Measurements from ENCODE around the gene ERLIN1. TPM values are rescaled to one million over a fixed set of nuclear protein-coding genes. Genes with fewer than 3 reads are reported as not detected.

ERLIN1 gene
- total RNA-seq, 2 donors from 2014 or later: 18.1 to 23.8 TPM

GRCh38 chr10:100104300-100104699, 81.5 kb downstream of the ERLIN1 start:
- no peak for TF ChIP-seq POLR2A (IDR thresholded peaks at IDR 0.05)
- no peak for TF ChIP-seq CTCF (IDR thresholded peaks at IDR 0.05)
- TF ChIP-seq POLR2AphosphoS5 (IDR thresholded peaks at IDR 0.05): no peak
- intact Hi-C loops (cut with DNase I): no loop called here
- WGBS: 81% methylated on average over 5 of the region's 5 CpGs
- no peaks in the 10 kb centered on the region for H3K36me3 ChIP-seq
- no peak overlapping the region for H3K4me3 ChIP-seq
- no peaks in the 10 kb centered on the region for H3K9me3 ChIP-seq
- no peaks in the 10 kb centered on the region for H3K4me1 ChIP-seq (replicated peaks)
- no peaks in the 10 kb centered on the region for H3K27me3 ChIP-seq (replicated peaks; ENCODE audit: insufficient read depth)
- no peak for DNase-seq (ENCODE audit: low spot score)
- no peak overlapping the region for H3K27ac ChIP-seq

- WGBS: 93% methylated on average over 5 of the region's 5 CpGs
These were observed 82.2 kb downstream of the ERLIN1 start for GRCh38 chr10:100103581-100103980.

GRCh38 chr10:100101192-100102076, 84.4 kb downstream of the ERLIN1 start:
- no peak for DNase-seq (ENCODE audit: low spot score)
- H3K4me1 ChIP-seq (replicated peaks): no peaks in the 10 kb centered on the region
- H3K9me3 ChIP-seq: no peaks in the 10 kb centered on the region
- H3K27ac ChIP-seq: no peak overlapping the region
- WGBS: 42% methylated on average over 6 of the region's 6 CpGs
- TF ChIP-seq CTCF (IDR thresholded peaks at IDR 0.05) (no peak), POLR2A (IDR thresholded peaks at IDR 0.05) (no peak), POLR2AphosphoS5 (IDR thresholded peaks at IDR 0.05) (no peak)
- H3K36me3 ChIP-seq: no peaks in the 10 kb centered on the region
- intact Hi-C loops (cut with DNase I): no loop called here
- H3K4me3 ChIP-seq: no peak overlapping the region
- H3K27me3 ChIP-seq (replicated peaks; ENCODE audit: insufficient read depth): no peaks in the 10 kb centered on the region

More at GRCh38 chr10:100103581-100103980, 82.2 kb downstream of the ERLIN1 start:
- TF ChIP-seq POLR2A (IDR thresholded peaks at IDR 0.05) (no peak), CTCF (IDR thresholded peaks at IDR 0.05) (no peak), POLR2AphosphoS5 (IDR thresholded peaks at IDR 0.05) (no peak)
- DNase-seq (ENCODE audit: low spot score): no peak
- intact Hi-C loops (cut with DNase I): no loop called here
- Histone ChIP-seq H3K4me3 (no peak overlapping the region), H3K27me3 (replicated peaks; ENCODE audit: insufficient read depth) (no peaks in the 10 kb centered on the region), H3K4me1 (replicated peaks) (no peaks in the 10 kb centered on the region), H3K9me3 (no peaks in the 10 kb centered on the region), H3K27ac (no peak overlapping the region), H3K36me3 (no peaks in the 10 kb centered on the region)

GRCh38 chr10:100100651-100101184, 85.1 kb downstream of the ERLIN1 start:
- Histone ChIP-seq H3K4me3 (no peak overlapping the region), H3K27me3 (replicated peaks; ENCODE audit: insufficient read depth) (no peaks in the 10 kb centered on the region), H3K9me3 (no peaks in the 10 kb centered on the region), H3K27ac (no peak overlapping the region), H3K4me1 (replicated peaks) (no peaks in the 10 kb centered on the region), H3K36me3 (no peaks in the 10 kb centered on the region)
- intact Hi-C loops (cut with DNase I): no loop called here
- WGBS: 59% methylated on average over 6 of the region's 6 CpGs
- no peak for DNase-seq (ENCODE audit: low spot score)
- TF ChIP-seq POLR2AphosphoS5 (IDR thresholded peaks at IDR 0.05) (no peak), CTCF (IDR thresholded peaks at IDR 0.05) (no peak), POLR2A (IDR thresholded peaks at IDR 0.05) (no peak)

Other genes starting within 250 kb of the ERLIN1 start
- 10 to 100 TPM; 15.5 to 27.9 TPM for gene DNMBP, start 176.1 kb downstream of the ERLIN1 start, total RNA-seq
- gene CPN1, start 104.2 kb downstream of the ERLIN1 start, total RNA-seq: under 1 TPM in 1 of 2 donors, not detected in 1; 0.85 TPM
- gene CHUK, start 43.6 kb upstream of the ERLIN1 start, total RNA-seq: 10 to 100 TPM; 11.2 to 19.9 TPM
- gene CWF19L1, start 81.6 kb upstream of the ERLIN1 start, total RNA-seq: 10 to 100 TPM; 14.8 to 19.7 TPM
- gene BLOC1S2, start 100.7 kb upstream of the ERLIN1 start, total RNA-seq: 10 to 100 TPM; 21.1 to 33.8 TPM
- gene PKD2L1, start 144.2 kb upstream of the ERLIN1 start, total RNA-seq: under 1 TPM; 0.09 to 0.34 TPM
- 100 to 1,000 TPM in 1 of 2 donors, 10 to 100 TPM in 1; 95.5 to 179 TPM for gene SCD, start 161.2 kb upstream of the ERLIN1 start, total RNA-seq

Data from prostate gland (tissue), 2 donors.